Upper lobe of left lung (tissue), 6 donors: ENCODE data around the gene UGT2B28. TPM values are rescaled to one million over a fixed set of nuclear protein-coding genes. Genes with fewer than 3 reads are reported as not detected.
A peak's percentile ranks its signal among the peaks of the same experiment; 100 is the strongest.
"Not testable (repeated sequence)": the region's sequence is repeated elsewhere in the genome, so short reads cannot be mapped to it uniquely, and the experiment has no call there.

Experiments
- ATAC-seq, 2 donors: fragments of 200-7000 bp; cut with Tn5 transposase; one replicate each; pipeline ENCODE4 v1.9.1; 2022; ENCODE audit warnings: mild to moderate bottlenecking in 2 of 2, moderate library complexity in 2 of 2; ENCODE audit not compliant: low FRiP score in 2 of 2
- DNase-seq, 2 donors: peaks; one replicate each; pipeline ENCODE4 v3.0.0-alpha.2; 2019 to 2020
- H3K27ac ChIP-seq, 4 donors: fragments of 200-600 bp; sonication (generic); one replicate each; pipeline ENCODE4 v1.5.1; 2016 to 2019
- H3K27me3 ChIP-seq, 4 donors: fragments of 200-600 bp; sonication (generic); one replicate each; pipeline ENCODE4 v1.5.1; 2017 to 2019
- H3K36me3 ChIP-seq, 4 donors: fragments of 200-600 bp; sonication (generic); one replicate each; pipeline ENCODE4 v1.5.1; 2016 to 2019
- H3K4me1 ChIP-seq, 4 donors: fragments of 200-600 bp; sonication (generic); one replicate each; pipeline ENCODE4 v1.5.1; 2018 to 2019
- H3K4me3 ChIP-seq, 4 donors: fragments of 200-600 bp; sonication (generic); one replicate each; pipeline ENCODE4 v1.5.1; 2017 to 2019; ENCODE audit warnings: mild to moderate bottlenecking in 2 of 4, moderate library complexity in 1 of 4
- H3K9me3 ChIP-seq, 4 donors: fragments of 200-600 bp; sonication (generic); one replicate each; pipeline ENCODE4 v1.5.1; 2018 to 2019
- EP300 ChIP-seq, 4 donors: sonication (generic); formaldehyde crosslinking; IDR thresholded peaks; one replicate each; pipeline ENCODE4 v1.5.1; 2017; ENCODE audit warnings: antibody characterized with exemption in 4 of 4, control low read depth in 2 of 4
- POLR2A ChIP-seq, 4 donors: fragments of 450-650 bp; IDR thresholded peaks; one replicate each; pipeline ENCODE4 v1.5.1; 2016 to 2017; ENCODE audit warnings: antibody characterized with exemption in 4 of 4, mild to moderate bottlenecking in 2 of 4
- POLR2AphosphoS5 ChIP-seq, 2 donors: sonication (generic); formaldehyde crosslinking; IDR thresholded peaks; one replicate each; pipeline ENCODE4 v1.5.1; 2017; ENCODE audit warnings: antibody characterized with exemption in 2 of 2
- WGBS, 2 donors: methylation state at CpG; one replicate each; pipeline ENCODE4 v1.1.5; 2017 to 2018; 5-methylcytosine and 5-hydroxymethylcytosine counted together
- total RNA-seq, 6 donors: library from RNA; depleted of rRNA in 4 of 6; stranded (reverse); fragments of >200 nt in 4 of 6; gene quantifications; one replicate each; pipeline versions ENCODE4 v1.1.0 to v1.2.1, GENCODE V29; 2016 to 2021
- TF ChIP-seq, protein P1 (sequence below), 6 experiments: fragments of 450-650 bp in 4 of 6; fragments of 200-600 bp in 2 of 6; sonication (generic) in 2 of 6; IDR thresholded peaks; one replicate each; pipeline ENCODE4 v1.5.1; 2016 to 2019; ENCODE audit warnings: antibody characterized with exemption in 6 of 6
- donor health status: DM: no; HTN: no; CAD: no; lungs with moderate emphysema.
- donor health status: DM: no; HTN: yes; CAD: no; lungs with severe emphysema.

Gene UGT2B28
- total RNA-seq, 6 donors from 2014 or later, result not detected

DNA sequence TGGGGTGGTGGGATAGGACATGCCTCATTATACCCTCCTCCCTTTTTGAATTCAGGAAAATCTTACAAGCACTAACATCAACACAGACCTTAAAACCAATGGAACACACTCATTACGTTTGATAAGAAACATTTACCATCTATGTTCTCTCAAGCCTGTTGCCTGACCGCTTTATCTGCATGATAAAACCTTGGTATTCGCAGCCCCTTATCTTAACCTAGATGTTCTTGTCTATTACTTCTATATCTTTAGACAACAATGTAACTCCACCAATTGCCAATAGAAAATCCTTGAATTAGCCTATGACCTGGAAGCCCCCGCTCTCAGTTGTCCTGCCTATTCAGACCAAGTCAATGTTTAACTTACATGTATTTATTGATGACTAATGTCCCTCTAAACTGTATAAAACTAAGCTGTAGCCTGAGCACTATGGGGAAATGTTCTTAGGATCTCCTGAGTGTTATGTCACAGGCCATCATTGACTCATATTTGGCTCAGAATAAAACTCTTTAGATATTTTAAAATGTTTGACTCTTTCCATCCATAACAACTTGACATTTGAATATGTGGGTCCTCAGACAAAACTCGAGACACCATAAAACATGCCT lies 28.3 kb downstream of the UGT2B28 start:
- WGBS, 2 donors, result 82 to 90% methylated on average over 5 of the region's 5 CpGs

DNA sequence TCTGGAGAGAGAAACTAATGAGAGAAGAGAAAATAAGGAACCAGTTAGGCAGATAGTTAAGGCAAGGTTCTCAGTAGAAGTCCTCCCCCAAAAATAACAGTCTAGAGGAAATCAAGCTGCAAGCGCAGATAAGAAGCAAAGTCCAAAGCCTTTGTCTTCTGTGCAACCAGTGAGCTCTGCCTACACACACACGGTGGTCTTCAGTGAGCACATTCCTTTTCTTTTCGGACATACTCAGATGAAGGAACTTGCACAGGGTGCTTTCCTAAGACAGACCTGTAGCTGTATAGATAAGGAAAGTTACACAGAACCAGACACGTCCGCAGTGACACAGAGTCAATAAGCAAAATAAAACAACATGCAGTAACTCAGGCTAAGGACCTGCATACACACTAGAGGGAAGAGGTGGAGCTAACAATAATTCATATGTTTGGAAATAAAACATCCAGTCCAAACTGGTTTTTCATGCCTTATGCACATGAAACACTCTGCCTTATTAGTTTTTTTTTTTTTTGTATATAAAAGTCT lies 29.3 kb downstream of the UGT2B28 start:
- not testable (repeated sequence) for DNase-seq, ATAC-seq, H3K36me3 ChIP-seq, H3K4me3 ChIP-seq, H3K9me3 ChIP-seq, H3K4me1 ChIP-seq, H3K27ac ChIP-seq, H3K27me3 ChIP-seq
- WGBS, 2 donors, result 44 to 46% methylated on average over 5 of the region's 5 CpGs

More for the DNA sequence above, 28.3 kb downstream of the UGT2B28 start:
- not testable (repeated sequence) for ATAC-seq, H3K27me3 ChIP-seq, H3K4me1 ChIP-seq, H3K36me3 ChIP-seq, H3K9me3 ChIP-seq, H3K4me3 ChIP-seq, DNase-seq, H3K27ac ChIP-seq

DNA sequence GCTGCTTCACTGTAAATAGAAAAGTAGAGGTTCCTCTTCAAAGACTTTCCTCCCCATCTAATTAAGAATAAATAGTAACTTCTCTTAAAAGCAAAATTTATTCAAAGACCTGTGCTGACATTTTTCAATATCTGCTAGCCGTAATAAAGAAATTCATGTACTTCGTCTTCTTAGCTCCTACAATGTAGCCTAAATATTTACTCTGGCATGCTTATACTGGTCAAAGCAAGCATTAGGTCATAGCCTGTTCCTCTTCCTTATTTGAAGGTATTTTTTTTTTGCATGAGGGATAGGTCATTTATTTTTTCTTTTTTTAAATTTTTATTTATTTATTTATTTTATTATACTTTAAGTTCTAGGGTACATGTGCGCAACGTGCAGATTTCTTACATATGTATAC lies 30.0 kb downstream of the UGT2B28 start:
- H3K36me3 ChIP-seq, H3K4me1 ChIP-seq, H3K27me3 ChIP-seq, H3K4me3 ChIP-seq, H3K9me3 ChIP-seq, ATAC-seq, H3K27ac ChIP-seq, DNase-seq: not testable (repeated sequence)
- WGBS, 2 donors, result 69 to 76% methylated on average over 4 of the region's 4 CpGs

DNA sequence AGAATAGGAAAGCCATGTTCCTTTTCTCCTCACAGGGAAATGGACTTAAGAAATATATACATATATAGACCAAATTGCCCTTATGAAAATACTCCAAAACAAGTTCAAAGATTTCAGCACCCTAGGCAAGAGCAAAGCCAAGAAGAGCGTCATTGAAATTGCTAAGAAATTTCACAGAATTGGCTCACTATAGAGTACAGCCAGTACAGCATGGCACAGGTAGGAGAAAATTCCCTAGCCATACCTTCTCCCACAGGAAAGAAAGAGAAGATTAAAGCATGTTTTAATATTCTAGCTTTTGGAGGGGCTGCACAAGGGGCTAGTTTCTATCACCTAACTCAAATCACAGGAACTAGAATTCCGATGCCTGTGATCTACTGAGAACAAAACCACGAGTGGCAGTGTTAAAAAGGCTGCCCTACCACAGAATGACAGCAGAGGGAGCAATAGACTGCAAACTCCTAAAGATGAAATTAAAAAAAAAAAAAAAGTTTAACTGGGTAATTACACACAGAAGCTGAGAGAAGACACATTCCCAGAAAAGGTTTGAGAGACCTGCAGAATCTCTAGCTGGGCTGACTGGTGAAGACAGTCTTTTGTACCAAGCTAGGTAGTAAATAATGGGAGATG lies 37.5 kb downstream of the UGT2B28 start:
- WGBS, 2 donors, result 24 to 28% methylated on average over 3 of the region's 3 CpGs
- not testable (repeated sequence) for H3K27ac ChIP-seq, H3K27me3 ChIP-seq, DNase-seq, H3K4me1 ChIP-seq, H3K36me3 ChIP-seq, H3K9me3 ChIP-seq, H3K4me3 ChIP-seq
- peak; percentile 37 to 48 for ATAC-seq
- TF ChIP-seq, protein P1, sequence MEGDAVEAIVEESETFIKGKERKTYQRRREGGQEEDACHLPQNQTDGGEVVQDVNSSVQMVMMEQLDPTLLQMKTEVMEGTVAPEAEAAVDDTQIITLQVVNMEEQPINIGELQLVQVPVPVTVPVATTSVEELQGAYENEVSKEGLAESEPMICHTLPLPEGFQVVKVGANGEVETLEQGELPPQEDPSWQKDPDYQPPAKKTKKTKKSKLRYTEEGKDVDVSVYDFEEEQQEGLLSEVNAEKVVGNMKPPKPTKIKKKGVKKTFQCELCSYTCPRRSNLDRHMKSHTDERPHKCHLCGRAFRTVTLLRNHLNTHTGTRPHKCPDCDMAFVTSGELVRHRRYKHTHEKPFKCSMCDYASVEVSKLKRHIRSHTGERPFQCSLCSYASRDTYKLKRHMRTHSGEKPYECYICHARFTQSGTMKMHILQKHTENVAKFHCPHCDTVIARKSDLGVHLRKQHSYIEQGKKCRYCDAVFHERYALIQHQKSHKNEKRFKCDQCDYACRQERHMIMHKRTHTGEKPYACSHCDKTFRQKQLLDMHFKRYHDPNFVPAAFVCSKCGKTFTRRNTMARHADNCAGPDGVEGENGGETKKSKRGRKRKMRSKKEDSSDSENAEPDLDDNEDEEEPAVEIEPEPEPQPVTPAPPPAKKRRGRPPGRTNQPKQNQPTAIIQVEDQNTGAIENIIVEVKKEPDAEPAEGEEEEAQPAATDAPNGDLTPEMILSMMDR (IDR thresholded peaks at IDR 0.05), result peak in 4 of 6 experiments; percentile 16 to 29 (median 24)

DNA sequence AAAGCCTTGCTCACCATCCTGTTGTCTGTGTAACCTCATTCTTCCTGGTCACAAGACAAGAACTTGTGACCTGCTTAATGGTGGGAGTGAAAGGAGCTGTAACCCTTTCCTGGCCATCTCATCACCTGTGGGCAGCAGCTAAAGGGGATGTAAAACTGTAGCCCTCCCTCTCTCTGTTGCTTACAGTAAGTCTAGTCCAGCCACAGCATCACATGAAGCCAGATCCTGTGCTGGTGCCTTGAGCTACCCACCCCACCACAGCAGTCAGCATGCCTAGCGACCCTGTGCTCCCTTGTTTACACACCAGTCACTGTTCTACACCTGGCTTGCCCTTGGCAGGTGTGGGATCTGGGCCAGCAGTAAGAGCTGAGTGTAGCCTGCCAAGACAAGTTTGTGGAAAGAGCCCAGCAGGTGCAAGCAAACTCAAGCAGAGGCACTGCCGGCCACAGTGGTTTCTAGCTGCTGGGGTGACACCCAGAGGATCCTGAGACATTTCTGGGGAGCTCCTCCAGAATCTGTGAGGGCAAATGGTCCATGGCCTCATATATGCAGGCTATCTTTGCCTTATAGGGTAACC lies 41.0 kb downstream of the UGT2B28 start:
- H3K4me3 ChIP-seq, result no peak overlapping the region
- no peaks in the 10 kb centered on the region for H3K36me3 ChIP-seq
- H3K4me1 ChIP-seq, result no peaks in the 10 kb centered on the region
- H3K27me3 ChIP-seq, result no peaks in the 10 kb centered on the region
- no peak overlapping the region for H3K27ac ChIP-seq
- DNase-seq (peak in 1 of 2 donors; percentile 26), ATAC-seq (peak in 1 of 2 donors; percentile 40)
- H3K9me3 ChIP-seq, result no peaks in the 10 kb centered on the region
- no peak for TF ChIP-seq POLR2AphosphoS5 (IDR thresholded peaks at IDR 0.05)
- no peak for TF ChIP-seq EP300 (IDR thresholded peaks at IDR 0.05)
- TF ChIP-seq, protein P1 (IDR thresholded peaks at IDR 0.05), result no peak
- no peak for TF ChIP-seq POLR2A (IDR thresholded peaks at IDR 0.05)
- WGBS, 2 donors, result 61 to 78% methylated on average over 2 of the region's 2 CpGs

DNA sequence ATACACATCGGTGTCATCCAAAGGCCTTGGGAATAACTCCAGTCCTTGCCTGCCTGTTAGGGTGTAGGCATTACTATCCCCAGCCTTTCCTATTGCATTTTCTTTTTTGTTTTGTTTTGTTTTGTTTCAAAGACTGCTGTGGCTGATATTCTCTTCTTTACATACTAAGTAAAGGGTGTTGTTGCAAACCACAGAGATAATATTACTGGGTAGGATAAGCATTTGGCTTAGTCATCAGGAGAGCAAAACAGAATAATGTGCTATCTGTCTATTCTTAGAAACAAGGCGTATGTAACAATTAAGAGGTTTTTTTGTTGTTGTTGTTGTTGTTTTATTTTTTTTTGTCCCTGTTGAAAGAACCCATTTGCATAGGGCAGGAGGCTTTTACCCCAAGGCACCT lies 41.8 kb downstream of the UGT2B28 start:
- Histone ChIP-seq H3K36me3 (no peaks in the 10 kb centered on the region), H3K4me1 (no peaks in the 10 kb centered on the region), H3K4me3 (no peak overlapping the region), H3K9me3 (no peaks in the 10 kb centered on the region), H3K27me3 (no peaks in the 10 kb centered on the region), H3K27ac (no peak overlapping the region)
- TF ChIP-seq, protein P1 (IDR thresholded peaks at IDR 0.05), result no peak
- TF ChIP-seq EP300 (IDR thresholded peaks at IDR 0.05) (no peak), POLR2AphosphoS5 (IDR thresholded peaks at IDR 0.05) (no peak), POLR2A (IDR thresholded peaks at IDR 0.05) (no peak)
- ATAC-seq (no peak), DNase-seq (no peak)
- 69 to 78% methylated on average over 2 of the region's 2 CpGs for WGBS, 2 donors
